GM12801 (cell line): Measurements from ENCODE around the gene PLCB1.

Source experiments
- CTCF ChIP-seq: IDR thresholded peaks from one replicate; pipeline ENCODE4 v1.5.1; 2011; ENCODE audit warnings: control low read depth; ENCODE audit not compliant: insufficient read length; ENCODE audit errors: extremely low read depth

PLCB1 gene

GRCh38 chr20:8330785-8331695 is 199.0 kb downstream of the PLCB1 start:
- no peak for TF ChIP-seq CTCF

GRCh38 chr20:8331740-8332412 is 199.8 kb downstream of the PLCB1 start:
- TF ChIP-seq CTCF, result no peak

- no peak for TF ChIP-seq CTCF
Measured at GRCh38 chr20:8334641-8335040, 202.6 kb downstream of the PLCB1 start.

GRCh38 chr20:8335059-8335458 is 203.0 kb downstream of the PLCB1 start:
- TF ChIP-seq CTCF, result no peak

GRCh38 chr20:8335495-8336195 is 203.6 kb downstream of the PLCB1 start:
- TF ChIP-seq CTCF, result no peak

- TF ChIP-seq CTCF, result no peak
Measured at GRCh38 chr20:8339349-8339748, 207.3 kb downstream of the PLCB1 start.

GRCh38 chr20:8342391-8342790 is 210.3 kb downstream of the PLCB1 start:
- no peak for TF ChIP-seq CTCF
